ENCODE results near the gene CDK5RAP2.
"Not testable (repeated sequence)": the region's sequence is repeated elsewhere in the genome, so short reads cannot be mapped to it uniquely, and the experiment has no call there.

Gene CDK5RAP2

GRCh38 chr9:120542701-120543490 lies 37.1 kb downstream of the CDK5RAP2 start:
- Histone ChIP-seq H3K9me3 (ENCODE audit: control insufficient read depth, insufficient read depth, low read depth, low read length) (no peaks in the 10 kb centered on the region), H3K4me1 (ENCODE audit: control insufficient read depth, insufficient read depth, low read length) (no peaks in the 10 kb centered on the region), H3K27ac (ENCODE audit: low read depth, low read length) (no peak overlapping the region), H3K4me3 (ENCODE audit: low read depth, low read length) (no peak overlapping the region), H3K27me3 (ENCODE audit: control insufficient read depth, insufficient read depth, low read length) (no peaks in the 10 kb centered on the region), H3K36me3 (ENCODE audit: control insufficient read depth, insufficient read depth, low read length) (peaks cover 78% of the 10 kb centered on the region), H3K9ac (ENCODE audit: low read length) (no peak overlapping the region)

GRCh38 chr9:120541921-120542320 lies 38.0 kb downstream of the CDK5RAP2 start:
- Histone ChIP-seq H3K4me1 (ENCODE audit: control insufficient read depth, insufficient read depth, low read length) (no peaks in the 10 kb centered on the region), H3K4me3 (ENCODE audit: low read depth, low read length) (no peak overlapping the region), H3K36me3 (ENCODE audit: control insufficient read depth, insufficient read depth, low read length) (peaks cover 83% of the 10 kb centered on the region), H3K27me3 (ENCODE audit: control insufficient read depth, insufficient read depth, low read length) (no peaks in the 10 kb centered on the region), H3K9ac (ENCODE audit: low read length) (no peak overlapping the region), H3K9me3 (ENCODE audit: control insufficient read depth, insufficient read depth, low read depth, low read length) (no peaks in the 10 kb centered on the region), H3K27ac (ENCODE audit: low read depth, low read length) (no peak overlapping the region)

DNA sequence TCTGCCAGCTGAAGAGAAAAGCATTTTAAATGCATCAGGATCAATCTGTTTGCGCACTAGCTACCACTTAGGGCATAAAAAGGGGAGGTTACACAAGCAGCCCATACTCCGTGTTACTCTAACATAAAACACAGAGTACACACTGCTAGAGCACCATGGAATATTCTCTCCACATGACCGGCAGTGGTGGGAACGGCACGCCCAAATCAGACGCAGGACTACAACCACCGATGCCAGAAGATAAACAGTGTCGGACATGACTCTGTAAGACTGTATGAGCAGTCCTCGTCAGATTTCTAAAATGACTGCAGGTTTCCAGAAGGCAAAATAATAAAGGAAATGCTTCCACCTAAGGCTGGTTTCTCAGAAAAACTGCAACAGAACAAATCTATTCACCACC lies 40.0 kb downstream of the CDK5RAP2 start:
- H3K27ac ChIP-seq (ENCODE audit: low read depth, low read length) = no peak overlapping the region
- H3K36me3 ChIP-seq (ENCODE audit: control insufficient read depth, insufficient read depth, low read length) = peaks cover 80% of the 10 kb centered on the region
- no peak overlapping the region for H3K9ac ChIP-seq (ENCODE audit: low read length)
- H3K9me3 ChIP-seq (ENCODE audit: control insufficient read depth, insufficient read depth, low read depth, low read length) = no peaks in the 10 kb centered on the region
- H3K27me3 ChIP-seq (ENCODE audit: control insufficient read depth, insufficient read depth, low read length) = no peaks in the 10 kb centered on the region
- H3K4me3 ChIP-seq (ENCODE audit: low read depth, low read length) = no peak overlapping the region
- H3K4me1 ChIP-seq (ENCODE audit: control insufficient read depth, insufficient read depth, low read length) = no peaks in the 10 kb centered on the region

DNA sequence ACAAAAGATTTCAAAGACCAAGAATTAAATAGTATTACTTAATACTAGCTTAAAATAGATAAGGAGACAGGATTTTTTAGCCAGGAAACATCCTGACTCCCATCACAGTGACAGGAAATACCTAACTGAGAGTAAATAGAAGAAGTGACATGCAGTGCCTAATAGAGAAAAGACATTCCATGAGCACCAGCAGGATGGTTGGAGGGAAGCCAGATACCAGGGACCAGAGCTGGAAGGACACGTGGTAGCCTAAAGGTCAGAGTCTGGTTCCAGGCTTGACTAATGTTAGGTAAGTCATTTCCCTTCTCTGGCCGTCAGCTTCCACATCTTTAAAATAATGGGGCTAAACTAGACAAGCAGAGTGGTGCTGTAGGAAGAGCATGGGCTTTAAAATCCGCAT lies 41.6 kb downstream of the CDK5RAP2 start:
- Histone ChIP-seq H3K9ac (ENCODE audit: low read length) (no peak overlapping the region), H3K36me3 (ENCODE audit: control insufficient read depth, insufficient read depth, low read length) (peaks cover 81% of the 10 kb centered on the region), H3K27ac (ENCODE audit: low read depth, low read length) (no peak overlapping the region), H3K27me3 (ENCODE audit: control insufficient read depth, insufficient read depth, low read length) (no peaks in the 10 kb centered on the region), H3K9me3 (ENCODE audit: control insufficient read depth, insufficient read depth, low read depth, low read length) (no peaks in the 10 kb centered on the region), H3K4me3 (ENCODE audit: low read depth, low read length) (no peak overlapping the region), H3K4me1 (ENCODE audit: control insufficient read depth, insufficient read depth, low read length) (no peaks in the 10 kb centered on the region)

DNA sequence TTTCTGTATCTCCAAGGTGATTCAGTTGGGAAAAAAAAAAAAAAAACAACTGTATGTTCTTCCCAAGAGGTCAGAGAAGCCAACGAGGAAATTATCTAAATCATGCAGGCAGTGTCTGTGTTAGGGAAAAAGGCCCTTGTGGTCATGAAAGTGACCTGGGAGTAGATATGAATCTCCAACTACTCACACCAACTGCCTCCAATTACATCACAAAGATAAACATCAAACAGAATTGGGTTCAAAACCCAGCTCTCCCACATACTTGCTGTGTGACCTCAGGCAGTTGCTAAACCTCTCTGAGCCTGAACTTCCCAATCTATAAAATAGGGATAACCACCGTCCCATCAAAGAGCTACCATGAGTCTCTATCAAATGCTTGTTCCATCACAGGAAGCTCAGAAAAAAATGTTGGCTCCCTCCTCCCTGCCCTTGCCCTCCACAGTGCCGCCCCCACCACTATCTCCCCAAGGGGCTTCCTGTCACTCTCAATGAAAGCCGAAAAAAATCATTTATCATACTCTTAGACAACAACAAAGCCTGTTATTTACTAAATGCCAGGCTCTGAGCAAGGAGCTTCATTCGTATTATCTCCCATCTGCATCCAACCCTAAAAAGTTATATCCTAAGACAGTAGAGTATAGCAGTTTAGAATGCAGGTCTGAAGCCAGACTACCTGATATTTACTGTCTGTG lies 42.9 kb downstream of the CDK5RAP2 start:
- Histone ChIP-seq H3K27ac (ENCODE audit: low read depth, low read length) (no peak overlapping the region), H3K9me3 (ENCODE audit: control insufficient read depth, insufficient read depth, low read depth, low read length) (no peaks in the 10 kb centered on the region), H3K27me3 (ENCODE audit: control insufficient read depth, insufficient read depth, low read length) (no peaks in the 10 kb centered on the region), H3K4me1 (ENCODE audit: control insufficient read depth, insufficient read depth, low read length) (no peaks in the 10 kb centered on the region), H3K9ac (ENCODE audit: low read length) (no peak overlapping the region), H3K4me3 (ENCODE audit: low read depth, low read length) (no peak overlapping the region), H3K36me3 (ENCODE audit: control insufficient read depth, insufficient read depth, low read length) (peaks cover 82% of the 10 kb centered on the region)

DNA sequence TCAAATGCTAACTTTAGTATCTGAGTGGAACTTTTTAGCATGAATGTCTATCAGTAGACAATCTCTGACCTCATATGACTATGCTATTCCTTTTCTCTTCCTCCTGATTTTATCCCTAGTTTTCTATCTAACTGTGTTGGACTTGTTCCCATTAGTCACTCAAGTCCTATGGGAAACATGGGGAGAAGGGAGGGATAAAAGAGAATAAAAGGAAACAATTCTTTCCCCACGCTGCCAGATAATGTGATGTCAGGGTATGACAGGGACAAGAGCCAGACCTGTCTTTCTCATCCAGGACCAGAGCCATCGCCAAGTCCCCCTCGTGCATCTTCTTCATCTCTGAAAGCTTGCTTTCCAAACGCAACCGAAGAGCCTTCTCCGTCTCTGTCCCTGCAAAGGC lies 43.9 kb downstream of the CDK5RAP2 start:
- H3K4me3 ChIP-seq (ENCODE audit: low read depth, low read length) = no peak overlapping the region
- peaks cover 79% of the 10 kb centered on the region for H3K36me3 ChIP-seq (ENCODE audit: control insufficient read depth, insufficient read depth, low read length)
- no peak overlapping the region for H3K27ac ChIP-seq (ENCODE audit: low read depth, low read length)
- H3K9ac ChIP-seq (ENCODE audit: low read length) = no peak overlapping the region
- no peaks in the 10 kb centered on the region for H3K27me3 ChIP-seq (ENCODE audit: control insufficient read depth, insufficient read depth, low read length)
- no peaks in the 10 kb centered on the region for H3K9me3 ChIP-seq (ENCODE audit: control insufficient read depth, insufficient read depth, low read depth, low read length)
- 0 out of 2 replicates have a peak, but pooled peaks cover 4% of the 10 kb centered on the region for H3K4me1 ChIP-seq (ENCODE audit: control insufficient read depth, insufficient read depth, low read length)

- no peak overlapping the region for H3K27ac ChIP-seq (ENCODE audit: low read depth, low read length)
Measured at GRCh38 chr9:120534266-120534665, 45.7 kb downstream of the CDK5RAP2 start.

DNA sequence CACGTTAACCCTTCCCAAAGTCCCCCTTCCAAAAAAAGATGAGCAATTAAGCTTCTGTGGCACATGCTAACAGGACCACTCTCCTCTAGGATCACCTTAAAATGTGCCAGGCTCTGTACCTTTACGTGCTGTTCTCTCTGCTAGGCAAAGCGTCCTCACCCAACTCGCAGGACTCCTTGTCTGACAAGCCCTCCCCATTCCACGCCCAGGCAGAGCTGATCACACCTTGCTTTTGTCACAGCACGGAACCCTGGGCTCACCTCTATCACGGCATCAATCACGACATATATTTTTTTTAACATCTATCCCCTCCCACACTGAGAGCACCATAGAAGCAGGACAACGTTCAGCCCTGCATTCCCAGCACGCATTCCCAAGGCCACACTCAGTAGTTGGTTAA lies 47.1 kb downstream of the CDK5RAP2 start:
- Histone ChIP-seq H3K9ac (ENCODE audit: low read length) (no peak overlapping the region), H3K4me1 (ENCODE audit: control insufficient read depth, insufficient read depth, low read length) (peaks cover 21% of the 10 kb centered on the region), H3K36me3 (ENCODE audit: control insufficient read depth, insufficient read depth, low read length) (peaks cover 77% of the 10 kb centered on the region), H3K27ac (ENCODE audit: low read depth, low read length) (no peak overlapping the region), H3K9me3 (ENCODE audit: control insufficient read depth, insufficient read depth, low read depth, low read length) (no peaks in the 10 kb centered on the region), H3K27me3 (ENCODE audit: control insufficient read depth, insufficient read depth, low read length) (no peaks in the 10 kb centered on the region), H3K4me3 (ENCODE audit: low read depth, low read length) (no peak overlapping the region)

More at GRCh38 chr9:120534266-120534665, 45.7 kb downstream of the CDK5RAP2 start:
- Histone ChIP-seq H3K4me3 (ENCODE audit: low read depth, low read length) (no peak overlapping the region), H3K36me3 (ENCODE audit: control insufficient read depth, insufficient read depth, low read length) (peaks cover 76% of the 10 kb centered on the region), H3K27me3 (ENCODE audit: control insufficient read depth, insufficient read depth, low read length) (no peaks in the 10 kb centered on the region), H3K9me3 (ENCODE audit: control insufficient read depth, insufficient read depth, low read depth, low read length) (no peaks in the 10 kb centered on the region), H3K4me1 (ENCODE audit: control insufficient read depth, insufficient read depth, low read length) (peaks cover 10% of the 10 kb centered on the region), H3K9ac (ENCODE audit: low read length) (no peak overlapping the region)

GRCh38 chr9:120532475-120532874 lies 47.5 kb downstream of the CDK5RAP2 start:
- H3K9ac ChIP-seq (ENCODE audit: low read length) = no peak overlapping the region
- peaks cover 21% of the 10 kb centered on the region for H3K4me1 ChIP-seq (ENCODE audit: control insufficient read depth, insufficient read depth, low read length)
- H3K27me3 ChIP-seq (ENCODE audit: control insufficient read depth, insufficient read depth, low read length) = no peaks in the 10 kb centered on the region
- H3K36me3 ChIP-seq (ENCODE audit: control insufficient read depth, insufficient read depth, low read length) = peaks cover 77% of the 10 kb centered on the region
- H3K27ac ChIP-seq (ENCODE audit: low read depth, low read length) = no peak overlapping the region
- H3K4me3 ChIP-seq (ENCODE audit: low read depth, low read length) = no peak overlapping the region
- no peaks in the 10 kb centered on the region for H3K9me3 ChIP-seq (ENCODE audit: control insufficient read depth, insufficient read depth, low read depth, low read length)

- Histone ChIP-seq H3K27me3 (ENCODE audit: control insufficient read depth, insufficient read depth, low read length) (no peaks in the 10 kb centered on the region), H3K4me3 (ENCODE audit: low read depth, low read length) (no peak overlapping the region), H3K9me3 (ENCODE audit: control insufficient read depth, insufficient read depth, low read depth, low read length) (no peaks in the 10 kb centered on the region), H3K4me1 (ENCODE audit: control insufficient read depth, insufficient read depth, low read length) (peaks cover 24% of the 10 kb centered on the region), H3K36me3 (ENCODE audit: control insufficient read depth, insufficient read depth, low read length) (peaks cover 77% of the 10 kb centered on the region), H3K27ac (ENCODE audit: low read depth, low read length) (no peak overlapping the region), H3K9ac (ENCODE audit: low read length) (no peak overlapping the region)
Measured at GRCh38 chr9:120531683-120532300, 48.2 kb downstream of the CDK5RAP2 start.

DNA sequence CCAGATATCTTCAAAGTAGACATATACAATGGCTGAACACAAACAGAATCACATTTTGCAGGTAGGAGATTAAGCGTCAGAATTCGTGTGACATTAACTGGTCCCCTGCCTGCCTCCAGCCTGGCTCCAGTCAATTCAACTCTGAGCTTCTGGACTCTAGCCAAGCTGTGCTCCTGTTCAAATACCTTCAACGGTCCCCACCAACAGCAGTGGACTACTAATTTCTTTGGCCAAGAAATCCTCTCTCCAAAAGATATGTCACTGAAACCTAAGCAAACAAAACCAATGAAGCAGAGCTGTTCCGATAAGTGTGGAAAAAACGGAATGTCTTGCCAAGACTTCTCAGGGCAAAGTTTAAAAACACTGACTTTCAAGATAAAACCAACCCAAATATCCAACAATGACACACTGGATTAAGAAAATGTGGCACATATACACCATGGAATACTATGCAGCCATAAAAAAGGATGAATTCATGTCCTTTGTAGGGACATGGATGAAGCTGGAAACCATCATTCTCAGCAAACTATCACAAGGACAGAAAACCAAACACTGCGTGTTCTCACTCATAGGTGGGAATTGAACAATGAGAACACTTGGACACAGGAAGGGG lies 49.6 kb downstream of the CDK5RAP2 start:
- H3K9me3 ChIP-seq (ENCODE audit: control insufficient read depth, insufficient read depth, low read depth, low read length); H3K27ac ChIP-seq (ENCODE audit: low read depth, low read length); H3K27me3 ChIP-seq (ENCODE audit: control insufficient read depth, insufficient read depth, low read length); H3K4me3 ChIP-seq (ENCODE audit: low read depth, low read length); H3K9ac ChIP-seq (ENCODE audit: low read length): not testable (repeated sequence)
- H3K4me1 ChIP-seq (ENCODE audit: control insufficient read depth, insufficient read depth, low read length) = peaks cover 29% of the 10 kb centered on the region
- H3K36me3 ChIP-seq (ENCODE audit: control insufficient read depth, insufficient read depth, low read length) = peaks cover 81% of the 10 kb centered on the region

Data from HUES6 (cell line).